Measurements from ENCODE around the gene TNN. TPM values are rescaled to one million over a fixed set of nuclear protein-coding genes. Genes with fewer than 3 reads are reported as not detected.

TNN gene
- total RNA-seq, 1 experiment from 2014 or later: not detected

DNA sequence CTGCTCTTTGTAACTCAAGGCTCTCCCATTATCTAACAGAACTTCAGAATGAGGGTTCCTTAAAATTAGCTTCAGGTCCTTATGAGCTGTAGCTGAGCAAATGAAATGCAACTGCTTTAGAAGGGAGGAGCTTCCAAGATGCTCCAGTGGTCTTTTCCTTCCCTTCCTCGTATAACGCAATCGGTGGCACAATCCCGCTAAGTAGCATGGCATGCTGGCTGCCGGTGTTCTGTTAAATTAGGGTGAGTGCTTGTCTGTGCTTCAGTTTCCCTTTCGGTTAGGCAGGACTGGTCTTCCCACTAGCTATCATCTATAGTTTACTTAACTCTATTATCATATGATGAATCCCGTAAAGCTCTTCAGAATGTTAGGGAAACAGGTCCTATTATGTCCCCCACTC is 124.0 kb downstream of the TNN start:
- Mint-ChIP-seq H3K36me3 (ENCODE audit: insufficient read depth, unreplicated experiment) (peaks cover 7% of the 10 kb centered on the region), H3K27ac (ENCODE audit: low read depth, unreplicated experiment) (peak overlapping the region; percentile 67), H3K27me3 (ENCODE audit: insufficient read depth, unreplicated experiment) (no peaks in the 10 kb centered on the region), H3K9me3 (ENCODE audit: unreplicated experiment) (no peaks in the 10 kb centered on the region), H3K4me3 (ENCODE audit: unreplicated experiment) (peak overlapping the region; percentile 80), H3K4me1 (ENCODE audit: insufficient read depth, unreplicated experiment) (peaks cover 37% of the 10 kb centered on the region)
- ChIA-PET CTCF (interaction anchor here (0.6 to 8.4 kb wide), 20 partner anchors 8 to 849 kb away, joined by 3 to 78 read pairs (median 6); no protein-coding TSS in a partner anchor), POLR2A (interaction anchor here (0.6 to 3.1 kb wide), 16 partner anchors 10 to 1016 kb away, joined by 3 to 32 read pairs (median 5); partner anchors contain the start of gene MRPS14)
- TF ChIP-seq, protein P1, sequence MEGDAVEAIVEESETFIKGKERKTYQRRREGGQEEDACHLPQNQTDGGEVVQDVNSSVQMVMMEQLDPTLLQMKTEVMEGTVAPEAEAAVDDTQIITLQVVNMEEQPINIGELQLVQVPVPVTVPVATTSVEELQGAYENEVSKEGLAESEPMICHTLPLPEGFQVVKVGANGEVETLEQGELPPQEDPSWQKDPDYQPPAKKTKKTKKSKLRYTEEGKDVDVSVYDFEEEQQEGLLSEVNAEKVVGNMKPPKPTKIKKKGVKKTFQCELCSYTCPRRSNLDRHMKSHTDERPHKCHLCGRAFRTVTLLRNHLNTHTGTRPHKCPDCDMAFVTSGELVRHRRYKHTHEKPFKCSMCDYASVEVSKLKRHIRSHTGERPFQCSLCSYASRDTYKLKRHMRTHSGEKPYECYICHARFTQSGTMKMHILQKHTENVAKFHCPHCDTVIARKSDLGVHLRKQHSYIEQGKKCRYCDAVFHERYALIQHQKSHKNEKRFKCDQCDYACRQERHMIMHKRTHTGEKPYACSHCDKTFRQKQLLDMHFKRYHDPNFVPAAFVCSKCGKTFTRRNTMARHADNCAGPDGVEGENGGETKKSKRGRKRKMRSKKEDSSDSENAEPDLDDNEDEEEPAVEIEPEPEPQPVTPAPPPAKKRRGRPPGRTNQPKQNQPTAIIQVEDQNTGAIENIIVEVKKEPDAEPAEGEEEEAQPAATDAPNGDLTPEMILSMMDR (IDR thresholded peaks at IDR 0.05; ENCODE audit: unreplicated experiment): no peak
- BruUV-seq (replicated peaks): no TSS peak
- intact Hi-C loops (cut with micrococcal nuclease): loop anchor here (1.0 to 2.0 kb wide), 2 partner anchors 29 to 36 kb away; no protein-coding TSS in a partner anchor
- DNase-seq (ENCODE audit: unreplicated experiment): peak; percentile 57

DNA sequence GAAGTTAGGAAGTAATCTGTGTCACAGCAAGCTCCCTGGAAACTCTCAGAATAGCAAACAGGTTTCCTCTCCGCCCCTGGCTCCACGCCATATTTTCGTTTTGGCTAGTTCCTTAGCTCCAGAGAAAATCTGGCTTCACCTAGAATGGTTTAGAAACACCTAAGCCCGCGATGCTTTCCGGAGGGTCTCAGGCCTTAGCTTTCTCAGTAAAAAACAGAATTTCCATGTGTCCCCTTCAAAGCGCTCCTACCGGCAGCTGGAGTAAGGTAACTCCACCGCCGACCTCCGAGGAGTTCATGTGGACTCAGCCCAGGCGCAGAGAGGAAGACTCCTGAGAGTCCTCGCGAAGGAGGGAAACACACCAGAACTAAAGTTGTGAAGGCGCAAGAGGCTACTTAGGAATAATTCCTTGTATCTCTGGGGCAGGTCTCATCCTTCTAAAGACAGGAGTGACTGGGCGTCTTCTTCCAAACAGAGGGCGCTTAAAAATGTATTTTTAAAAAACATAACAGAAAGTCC is 124.5 kb downstream of the TNN start:
- H3K27me3 Mint-ChIP-seq (ENCODE audit: insufficient read depth, unreplicated experiment): no peaks in the 10 kb centered on the region
- H3K4me1 Mint-ChIP-seq (ENCODE audit: insufficient read depth, unreplicated experiment): peaks cover 36% of the 10 kb centered on the region
- H3K27ac Mint-ChIP-seq (ENCODE audit: low read depth, unreplicated experiment): peak overlapping the region; percentile 67
- peaks cover 7% of the 10 kb centered on the region for H3K36me3 Mint-ChIP-seq (ENCODE audit: insufficient read depth, unreplicated experiment)
- CTCF ChIA-PET: interaction anchor here (0.6 to 8.4 kb wide), 19 partner anchors 8 to 848 kb away, joined by 3 to 78 read pairs (median 6); no protein-coding TSS in a partner anchor
- peak overlapping the region; percentile 80 for H3K4me3 Mint-ChIP-seq (ENCODE audit: unreplicated experiment)
- TF ChIP-seq, protein P1 (IDR thresholded peaks at IDR 0.05; ENCODE audit: unreplicated experiment): no peak
- TSS peak; percentile 89 for BruUV-seq (replicated peaks)
- intact Hi-C loops (cut with micrococcal nuclease): loop anchor here (1.0 to 2.0 kb wide), 2 partner anchors 29 to 37 kb away; no protein-coding TSS in a partner anchor
- POLR2A ChIA-PET: interaction anchor here (0.6 to 3.1 kb wide), 15 partner anchors 9 to 1016 kb away, joined by 3 to 32 read pairs (median 5); partner anchors contain the start of gene MRPS14
- DNase-seq (ENCODE audit: unreplicated experiment): peak; percentile 82
- no peaks in the 10 kb centered on the region for H3K9me3 Mint-ChIP-seq (ENCODE audit: unreplicated experiment)

DNA sequence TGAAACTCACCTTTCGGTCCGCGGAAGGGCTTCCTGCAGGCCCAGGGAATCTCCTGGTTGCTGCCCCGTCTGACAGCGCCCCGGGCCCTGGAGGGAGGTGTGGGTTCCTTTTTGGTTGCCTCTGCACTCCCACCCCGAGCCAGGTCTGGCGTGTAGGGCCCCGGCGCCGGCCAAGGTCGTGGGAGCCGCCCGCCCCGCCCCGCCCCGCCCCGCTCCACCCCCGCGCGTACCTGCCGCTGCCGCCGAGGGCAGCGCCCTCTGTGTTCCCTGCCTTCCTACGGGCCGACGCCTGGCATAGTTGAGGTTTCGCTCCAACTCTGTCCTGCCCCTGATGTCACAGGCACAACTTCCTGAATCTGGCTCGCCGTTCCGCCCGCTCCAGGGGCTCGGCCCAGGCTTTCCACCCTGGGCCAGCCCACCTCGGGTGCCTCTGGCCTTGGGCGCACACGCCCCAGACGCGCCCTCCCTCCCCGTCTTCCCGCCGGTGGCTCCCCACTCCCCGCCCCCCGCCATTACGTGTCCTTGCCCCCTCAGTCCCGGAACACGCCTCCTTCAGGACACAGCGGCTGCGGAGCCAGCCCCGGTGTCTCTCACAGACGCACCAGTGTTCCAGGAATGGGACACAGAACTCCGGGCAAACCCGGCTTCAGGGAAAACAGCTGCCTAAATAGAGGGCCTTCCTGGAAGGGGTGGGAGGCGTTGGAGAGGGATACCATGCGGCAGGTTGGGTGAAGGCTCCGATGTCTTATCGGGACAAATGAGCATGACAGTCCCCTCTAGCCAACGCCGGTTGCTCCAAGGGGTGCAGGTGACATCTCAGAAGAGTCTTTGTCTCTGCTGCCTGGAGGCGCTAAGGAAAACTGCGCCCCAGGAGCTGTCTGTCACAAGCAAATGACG is 125.2 kb downstream of the TNN start, which contains the start of gene KIAA0040:
Gene KIAA0040, minus strand, starts transcription at position 147 of the 897 bp plus-strand sequence. CDS start 31,763 bp downstream, outside the sequence.
- Mint-ChIP-seq H3K27me3 (ENCODE audit: insufficient read depth, unreplicated experiment) (no peaks in the 10 kb centered on the region), H3K4me1 (ENCODE audit: insufficient read depth, unreplicated experiment) (peaks cover 43% of the 10 kb centered on the region), H3K9me3 (ENCODE audit: unreplicated experiment) (no peaks in the 10 kb centered on the region), H3K27ac (ENCODE audit: low read depth, unreplicated experiment) (peak within 1 kb of the TSS; percentile 67), H3K4me3 (ENCODE audit: unreplicated experiment) (peak within 1 kb of the TSS; percentile 80), H3K36me3 (ENCODE audit: insufficient read depth, unreplicated experiment) (peaks cover 1% of the 10 kb centered on the region)
- intact Hi-C loops (cut with micrococcal nuclease): loop anchor here (1.0 to 2.0 kb wide), 2 partner anchors 28 to 38 kb away; no protein-coding TSS in a partner anchor
- TF ChIP-seq, protein P1 (IDR thresholded peaks at IDR 0.05; ENCODE audit: unreplicated experiment): no peak
- DNase-seq (ENCODE audit: unreplicated experiment): peak; percentile 87
- BruUV-seq (replicated peaks): no TSS peak
- ChIA-PET POLR2A (interaction anchor here (0.6 to 3.1 kb wide), 17 partner anchors 8 to 1015 kb away, joined by 3 to 32 read pairs (median 7); partner anchors contain the start of gene MRPS14), CTCF (interaction anchor here (0.6 to 8.4 kb wide), 25 partner anchors 9 to 194 kb away, joined by 3 to 78 read pairs (median 6); no protein-coding TSS in a partner anchor)
